ENCODE data around the gene TEX101. TPM values are rescaled to one million over a fixed set of nuclear protein-coding genes. Genes with fewer than 3 reads are reported as not detected.
"Not testable (repeated sequence)": the region's sequence is repeated elsewhere in the genome, so short reads cannot be mapped to it uniquely, and the experiment has no call there.

The TEX101 gene
- total RNA-seq, 6 experiments from 2014 or later, result not detected

DNA sequence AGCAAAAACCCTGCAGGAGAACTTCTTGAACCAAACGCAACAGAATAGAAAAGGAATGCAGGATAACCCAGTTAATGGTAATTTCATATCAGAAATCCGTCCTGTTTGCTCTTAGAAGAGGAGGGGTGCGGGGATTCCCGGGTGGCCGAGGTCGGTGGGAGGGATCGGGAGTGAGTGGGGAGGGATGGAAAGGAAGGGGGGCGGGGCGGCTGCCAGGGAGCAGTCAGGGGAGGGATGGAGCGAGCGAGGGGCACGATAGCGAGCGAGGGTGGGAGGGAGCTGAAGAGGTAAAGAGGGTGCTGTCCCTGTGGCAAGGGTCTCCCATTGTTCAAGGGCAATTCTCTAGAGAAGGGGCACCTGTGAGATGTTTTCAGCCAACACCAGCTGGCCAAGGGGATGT lies 34.7 kb upstream of the TEX101 start:
- Mint-ChIP-seq H3K36me3 (ENCODE audit: low read depth) (no peaks in the 10 kb centered on the region), H3K27ac (no peak overlapping the region), H3K4me3 (no peak overlapping the region), H3K9me3 (no peaks in the 10 kb centered on the region), H3K27me3 (ENCODE audit: insufficient read depth) (peaks cover 16% of the 10 kb centered on the region; the same call in 1 of the 2 replicates), H3K4me1 (ENCODE audit: low read depth) (no peaks in the 10 kb centered on the region)
- TF ChIP-seq, protein P1, sequence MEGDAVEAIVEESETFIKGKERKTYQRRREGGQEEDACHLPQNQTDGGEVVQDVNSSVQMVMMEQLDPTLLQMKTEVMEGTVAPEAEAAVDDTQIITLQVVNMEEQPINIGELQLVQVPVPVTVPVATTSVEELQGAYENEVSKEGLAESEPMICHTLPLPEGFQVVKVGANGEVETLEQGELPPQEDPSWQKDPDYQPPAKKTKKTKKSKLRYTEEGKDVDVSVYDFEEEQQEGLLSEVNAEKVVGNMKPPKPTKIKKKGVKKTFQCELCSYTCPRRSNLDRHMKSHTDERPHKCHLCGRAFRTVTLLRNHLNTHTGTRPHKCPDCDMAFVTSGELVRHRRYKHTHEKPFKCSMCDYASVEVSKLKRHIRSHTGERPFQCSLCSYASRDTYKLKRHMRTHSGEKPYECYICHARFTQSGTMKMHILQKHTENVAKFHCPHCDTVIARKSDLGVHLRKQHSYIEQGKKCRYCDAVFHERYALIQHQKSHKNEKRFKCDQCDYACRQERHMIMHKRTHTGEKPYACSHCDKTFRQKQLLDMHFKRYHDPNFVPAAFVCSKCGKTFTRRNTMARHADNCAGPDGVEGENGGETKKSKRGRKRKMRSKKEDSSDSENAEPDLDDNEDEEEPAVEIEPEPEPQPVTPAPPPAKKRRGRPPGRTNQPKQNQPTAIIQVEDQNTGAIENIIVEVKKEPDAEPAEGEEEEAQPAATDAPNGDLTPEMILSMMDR (IDR thresholded peaks at IDR 0.05), result no peak
- no peak for DNase-seq

DNA sequence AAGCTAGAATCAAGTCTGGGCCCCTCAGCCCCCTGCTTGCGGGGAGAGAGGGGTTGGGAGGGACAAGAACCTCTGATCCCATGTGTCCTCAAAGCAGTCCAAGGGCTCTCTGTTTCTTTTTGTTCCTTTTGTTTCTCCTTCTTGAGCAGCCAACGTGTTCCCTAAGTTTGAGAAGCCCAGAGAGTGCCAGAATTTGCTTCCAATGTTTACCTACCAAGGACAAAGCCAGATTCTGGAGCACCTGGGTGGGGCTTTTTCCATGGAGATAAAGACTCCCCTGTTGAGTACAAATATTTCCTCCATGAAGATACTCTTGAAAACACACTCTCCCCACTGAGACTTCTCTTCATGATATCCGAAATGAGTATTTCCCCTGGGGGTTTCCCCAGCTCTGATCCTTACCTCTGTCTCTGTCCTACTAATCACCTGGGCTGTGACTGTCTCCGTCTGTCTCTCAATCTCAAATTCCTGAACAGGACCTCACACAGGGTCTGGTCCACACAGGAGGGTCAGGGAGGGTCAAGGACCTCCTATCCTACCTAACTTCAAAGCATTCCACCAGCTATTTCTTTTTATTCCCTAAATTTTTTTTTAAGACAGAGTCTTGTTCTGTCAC lies 33.8 kb upstream of the TEX101 start:
- Mint-ChIP-seq H3K9me3 (no peaks in the 10 kb centered on the region), H3K27ac (no peak overlapping the region), H3K27me3 (ENCODE audit: insufficient read depth) (peaks cover 21% of the 10 kb centered on the region), H3K4me1 (ENCODE audit: low read depth) (no peaks in the 10 kb centered on the region), H3K4me3 (no peak overlapping the region), H3K36me3 (ENCODE audit: low read depth) (peaks cover 2% of the 10 kb centered on the region; the same call in 1 of the 2 replicates)
- TF ChIP-seq, protein P1 (IDR thresholded peaks at IDR 0.05), result no peak
- no peak for DNase-seq

DNA sequence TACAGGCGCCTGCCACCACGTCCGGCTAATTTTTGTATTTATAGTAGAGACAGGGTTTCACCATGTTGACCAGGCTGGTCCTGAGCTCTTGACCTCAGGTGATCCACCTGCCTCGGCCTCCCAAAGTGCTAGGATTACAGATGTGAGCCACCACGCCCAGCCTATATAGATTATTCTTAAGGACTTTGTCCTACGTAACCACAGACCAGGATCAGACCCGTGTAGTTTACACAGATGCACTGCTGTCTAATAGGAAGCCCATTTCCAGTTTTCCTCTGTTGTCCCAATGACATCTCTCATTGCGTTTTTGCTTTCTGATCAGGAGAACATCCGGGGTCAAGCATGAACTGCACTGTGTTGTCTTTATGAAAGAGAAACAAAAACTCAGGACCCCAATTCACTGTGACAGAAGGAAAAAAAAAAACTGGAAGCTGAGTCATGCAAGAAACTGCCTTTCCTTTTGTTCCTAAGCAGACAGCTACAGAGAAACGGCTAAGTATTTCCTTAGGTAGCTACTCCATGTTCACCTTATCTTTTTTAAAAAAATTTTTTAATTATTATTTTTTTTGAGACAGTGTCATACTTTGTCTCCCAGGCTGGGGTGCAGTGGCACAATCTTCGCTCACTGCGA lies 32.0 kb upstream of the TEX101 start:
- peaks cover 30% of the 10 kb centered on the region for H3K27me3 Mint-ChIP-seq (ENCODE audit: insufficient read depth)
- DNase-seq; H3K36me3 Mint-ChIP-seq (ENCODE audit: low read depth); H3K9me3 Mint-ChIP-seq; H3K4me1 Mint-ChIP-seq (ENCODE audit: low read depth); H3K27ac Mint-ChIP-seq; H3K4me3 Mint-ChIP-seq: not testable (repeated sequence)

GRCh38 chr19:43383254-43383653 lies 31.4 kb upstream of the TEX101 start:
- not testable (repeated sequence) for H3K27ac Mint-ChIP-seq, H3K9me3 Mint-ChIP-seq

GRCh38 chr19:43383759-43384158 lies 30.9 kb upstream of the TEX101 start:
- not testable (repeated sequence) for H3K4me3 Mint-ChIP-seq

More at GRCh38 chr19:43383254-43383653, 31.4 kb upstream of the TEX101 start:
- not testable (repeated sequence) for H3K36me3 Mint-ChIP-seq (ENCODE audit: low read depth); DNase-seq; H3K4me3 Mint-ChIP-seq; H3K4me1 Mint-ChIP-seq (ENCODE audit: low read depth)
- H3K27me3 Mint-ChIP-seq (ENCODE audit: insufficient read depth), result peaks cover 32% of the 10 kb centered on the region

DNA sequence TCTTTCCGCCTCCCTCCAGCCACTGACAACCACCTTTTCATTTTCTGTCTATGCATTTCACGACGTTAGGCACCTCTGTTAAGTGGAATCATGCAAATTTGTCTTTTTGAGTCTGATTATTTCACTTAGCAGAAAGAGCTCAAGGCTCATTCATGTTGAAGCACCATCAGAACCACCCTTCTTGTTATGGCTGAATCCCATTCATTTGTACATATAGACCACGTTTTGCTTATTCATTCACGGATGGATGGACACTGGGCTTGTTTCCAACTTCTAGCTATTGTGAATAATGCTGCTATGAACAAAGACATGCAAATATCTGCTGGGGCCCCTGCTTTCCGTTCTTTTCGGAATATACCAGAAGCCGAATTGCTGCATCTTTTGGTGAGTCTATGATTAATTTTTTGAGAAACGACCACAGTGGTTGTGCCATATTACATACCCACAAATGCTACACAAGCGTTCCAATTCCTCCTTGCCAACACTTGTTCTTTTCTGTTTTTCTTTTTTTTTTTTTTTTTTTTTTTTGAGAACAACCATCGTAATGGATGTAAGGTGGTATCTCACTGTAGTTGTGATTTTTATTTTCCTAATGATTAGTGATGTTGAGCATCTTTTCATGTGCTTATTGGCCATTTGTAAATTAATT lies 23.7 kb upstream of the TEX101 start:
- H3K9me3 Mint-ChIP-seq; H3K4me3 Mint-ChIP-seq; H3K4me1 Mint-ChIP-seq (ENCODE audit: low read depth); DNase-seq; H3K36me3 Mint-ChIP-seq (ENCODE audit: low read depth); H3K27ac Mint-ChIP-seq: not testable (repeated sequence)
- H3K27me3 Mint-ChIP-seq (ENCODE audit: insufficient read depth), result peaks cover 57% of the 10 kb centered on the region

More at GRCh38 chr19:43383759-43384158, 30.9 kb upstream of the TEX101 start:
- H3K36me3 Mint-ChIP-seq (ENCODE audit: low read depth); H3K27ac Mint-ChIP-seq; H3K4me1 Mint-ChIP-seq (ENCODE audit: low read depth); H3K9me3 Mint-ChIP-seq; DNase-seq: not testable (repeated sequence)
- H3K27me3 Mint-ChIP-seq (ENCODE audit: insufficient read depth), result peaks cover 32% of the 10 kb centered on the region

- peaks cover 58% of the 10 kb centered on the region for H3K27me3 Mint-ChIP-seq (ENCODE audit: insufficient read depth)
- DNase-seq, result not testable (repeated sequence)
Measured at GRCh38 chr19:43391552-43391935, 23.1 kb upstream of the TEX101 start.

GRCh38 chr19:43393501-43393900 lies 21.2 kb upstream of the TEX101 start:
- not testable (repeated sequence) for H3K4me1 Mint-ChIP-seq (ENCODE audit: low read depth); H3K27ac Mint-ChIP-seq; H3K36me3 Mint-ChIP-seq (ENCODE audit: low read depth); H3K9me3 Mint-ChIP-seq; DNase-seq; H3K4me3 Mint-ChIP-seq
- H3K27me3 Mint-ChIP-seq (ENCODE audit: insufficient read depth), result peaks cover 59% of the 10 kb centered on the region

More at GRCh38 chr19:43391552-43391935, 23.1 kb upstream of the TEX101 start:
- H3K4me1 Mint-ChIP-seq (ENCODE audit: low read depth); H3K4me3 Mint-ChIP-seq; H3K9me3 Mint-ChIP-seq; H3K27ac Mint-ChIP-seq; H3K36me3 Mint-ChIP-seq (ENCODE audit: low read depth): not testable (repeated sequence)
